ENCODE measurements around the gene MPEG1. TPM values are rescaled to one million over a fixed set of nuclear protein-coding genes. Genes with fewer than 3 reads are reported as not detected.

The MPEG1 gene
- total RNA-seq, 1 experiment from 2014 or later: not detected

- Histone ChIP-seq H3K79me1 (ENCODE audit: insufficient read depth, low read depth, low read length, poor library complexity, severe bottlenecking) (no peaks in the 10 kb centered on the region), H3T11ph (ENCODE audit: low read length) (no peak overlapping the region), H2AFZ (ENCODE audit: low read length) (no peak overlapping the region), H3K4me2 (ENCODE audit: insufficient read depth, insufficient read length, low read length) (no peak overlapping the region), H3K9ac (ENCODE audit: extremely low read depth, insufficient read length, low read length) (no peak overlapping the region), H2BK120ac (ENCODE audit: low read depth, low read length, poor library complexity, severe bottlenecking) (no peak overlapping the region), H2BK12ac (ENCODE audit: insufficient read length, low read depth, low read length) (no peak overlapping the region), H3K18ac (ENCODE audit: insufficient read length, low read depth, low read length) (no peak overlapping the region), H2BK20ac (ENCODE audit: low read depth, low read length, poor library complexity, severe bottlenecking) (no peak overlapping the region), H3K4me1 (ENCODE audit: insufficient read depth, low read length) (no peaks in the 10 kb centered on the region), H3K27me3 (ENCODE audit: insufficient read depth, low read length) (no peaks in the 10 kb centered on the region), H3K23ac (ENCODE audit: insufficient read length, low read depth, low read length) (no peak overlapping the region), H3K79me2 (ENCODE audit: insufficient read depth, low read length) (no peaks in the 10 kb centered on the region), H3K4ac (ENCODE audit: low read depth, low read length) (no peak overlapping the region), H4K91ac (ENCODE audit: insufficient read length, low read depth, low read length) (no peak overlapping the region), H4K8ac (replicated peaks; ENCODE audit: insufficient read length, low read depth, low read length) (no peak overlapping the region), H2AK5ac (ENCODE audit: insufficient read length, low read length) (no peak overlapping the region), H3K14ac (ENCODE audit: insufficient read depth, low read length) (no peak overlapping the region), H3K9me3 (ENCODE audit: control insufficient read depth, low read depth, low read length) (no peaks in the 10 kb centered on the region), H3K56ac (ENCODE audit: insufficient read length, low read depth, low read length) (no peak overlapping the region), H4K5ac (ENCODE audit: insufficient read length, low read depth, low read length) (no peak overlapping the region), H2BK15ac (ENCODE audit: low read depth, low read length) (no peak overlapping the region), H2BK5ac (ENCODE audit: insufficient read length, low read length) (no peak overlapping the region), H3K23me2 (ENCODE audit: insufficient read length, low read depth, low read length, poor library complexity, severe bottlenecking) (no peaks in the 10 kb centered on the region), H3K27ac (ENCODE audit: insufficient read length, low read depth, low read length) (no peak overlapping the region), H4K20me1 (ENCODE audit: control insufficient read depth, insufficient read depth, insufficient read length) (no peaks in the 10 kb centered on the region)
- no CpG with 5 or more reads among the region's 7 CpGs for WGBS (ENCODE audit: extremely low coverage, insufficient read length, low lambda C conversion rate)
- Mint-ChIP-seq H3K9me3 (no peaks in the 10 kb centered on the region), H3K4me3 (no peak overlapping the region), H3K27me3 (ENCODE audit: low read depth) (no peaks in the 10 kb centered on the region), H3K4me1 (peaks cover 4 to 11% of the 10 kb centered on the region in 2 experiments), H3K27ac (no peak overlapping the region), H3K36me3 (ENCODE audit: insufficient read depth in 1 of 3, low read depth in 3 of 3) (peaks cover 0 to 3% (median 2%) of the 10 kb centered on the region in 3 experiments; a peak in 1 of 7 replicates)
- DNase-seq: no peak
- TF ChIP-seq CTCF (conservative IDR thresholded peaks at IDR 0.05): no peak
These were observed 505 bp downstream of the MPEG1 start for GRCh38 chr11:59212222-59212621.
